Right lobe of liver (tissue), 4 donors: ENCODE data around the gene PVALB.

Experiments used
- POLR2A ChIP-seq: fragments of 450-650 bp; IDR thresholded peaks from one replicate; pipeline ENCODE4 v1.6.1; 2017; ENCODE audit warnings: antibody characterized with exemption, mild to moderate bottlenecking
- TF ChIP-seq, protein P1 (sequence below), 4 donors: fragments of 200-600 bp in 3 of 4; fragments of 450-650 bp in 1 of 4; IDR thresholded peaks; one replicate each; pipeline versions ENCODE4 v1.5.1 to v1.8.0; 2016 to 2022; ENCODE audit warnings: antibody characterized with exemption in 4 of 4, mild to moderate bottlenecking in 2 of 4
- donor health status: DM: no; HTN: no; CAD: no.
- donor health status: DM: no; HTN: no; CAD: no.
- donor health status: DM: no; HTN: yes; CAD: no.

DNA sequence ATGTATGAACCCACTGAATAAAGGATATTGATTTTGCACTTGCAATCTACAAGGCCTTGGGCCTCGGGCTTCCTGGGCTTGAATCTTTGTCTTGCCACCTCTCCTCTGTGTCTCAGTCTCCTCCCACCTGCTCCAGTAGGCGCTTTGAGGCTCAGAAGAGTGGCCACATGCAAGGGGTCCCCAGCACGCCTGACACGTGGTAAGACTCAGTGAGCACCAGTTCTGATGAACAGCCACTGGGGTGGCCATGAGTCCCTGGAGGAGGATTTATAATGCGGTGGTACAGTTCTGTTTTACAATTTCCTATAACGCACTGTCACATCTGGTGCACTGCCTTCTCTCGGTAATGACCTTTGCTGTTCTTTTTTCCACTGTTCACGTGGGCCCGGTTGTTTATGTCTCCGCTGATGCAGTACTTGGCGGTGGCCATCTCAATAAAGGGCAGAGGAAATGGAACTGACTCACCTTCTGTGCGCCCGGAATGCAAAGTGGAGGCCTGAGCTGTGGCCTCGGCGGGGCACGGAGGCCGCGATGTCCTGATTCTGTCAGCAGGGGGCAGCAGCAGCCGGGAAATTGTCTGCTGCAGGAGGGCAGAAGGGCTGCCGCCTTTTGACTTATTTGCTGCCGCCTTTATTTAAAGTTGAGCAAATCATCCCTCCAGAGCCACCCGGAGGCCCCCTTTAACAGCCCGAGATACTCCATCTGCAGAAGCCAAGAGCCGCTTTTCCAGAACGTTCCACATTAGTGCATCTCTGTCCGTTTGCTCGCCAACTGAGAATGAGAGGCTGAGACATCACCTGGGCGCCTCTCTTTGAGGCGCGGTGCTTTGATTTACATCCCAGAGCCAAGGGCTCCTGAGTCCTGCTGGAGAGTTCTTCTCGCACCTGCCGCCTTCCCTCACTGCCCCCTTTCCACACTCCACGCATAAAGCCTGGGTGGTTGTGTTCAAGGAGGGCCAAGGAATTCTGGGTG is 34.9 kb downstream of the PVALB start:
- TF ChIP-seq, protein P1, sequence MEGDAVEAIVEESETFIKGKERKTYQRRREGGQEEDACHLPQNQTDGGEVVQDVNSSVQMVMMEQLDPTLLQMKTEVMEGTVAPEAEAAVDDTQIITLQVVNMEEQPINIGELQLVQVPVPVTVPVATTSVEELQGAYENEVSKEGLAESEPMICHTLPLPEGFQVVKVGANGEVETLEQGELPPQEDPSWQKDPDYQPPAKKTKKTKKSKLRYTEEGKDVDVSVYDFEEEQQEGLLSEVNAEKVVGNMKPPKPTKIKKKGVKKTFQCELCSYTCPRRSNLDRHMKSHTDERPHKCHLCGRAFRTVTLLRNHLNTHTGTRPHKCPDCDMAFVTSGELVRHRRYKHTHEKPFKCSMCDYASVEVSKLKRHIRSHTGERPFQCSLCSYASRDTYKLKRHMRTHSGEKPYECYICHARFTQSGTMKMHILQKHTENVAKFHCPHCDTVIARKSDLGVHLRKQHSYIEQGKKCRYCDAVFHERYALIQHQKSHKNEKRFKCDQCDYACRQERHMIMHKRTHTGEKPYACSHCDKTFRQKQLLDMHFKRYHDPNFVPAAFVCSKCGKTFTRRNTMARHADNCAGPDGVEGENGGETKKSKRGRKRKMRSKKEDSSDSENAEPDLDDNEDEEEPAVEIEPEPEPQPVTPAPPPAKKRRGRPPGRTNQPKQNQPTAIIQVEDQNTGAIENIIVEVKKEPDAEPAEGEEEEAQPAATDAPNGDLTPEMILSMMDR (IDR thresholded peaks at IDR 0.05): peak; percentile 86 to 95 (median 91)
- TF ChIP-seq POLR2A: no peak
